ENCODE results near the gene ABITRAM. TPM values are rescaled to one million over a fixed set of nuclear protein-coding genes. Genes with fewer than 3 reads are reported as not detected.
A peak's percentile ranks its signal among the peaks of the same experiment; 100 is the strongest.

ABITRAM gene
- total and polyA plus RNA-seq, 2 of the 13 experiments (the other 11 are each of a cell fraction or from before 2014, with no cell fraction given) = 10.2 to 21.6 TPM

DNA sequence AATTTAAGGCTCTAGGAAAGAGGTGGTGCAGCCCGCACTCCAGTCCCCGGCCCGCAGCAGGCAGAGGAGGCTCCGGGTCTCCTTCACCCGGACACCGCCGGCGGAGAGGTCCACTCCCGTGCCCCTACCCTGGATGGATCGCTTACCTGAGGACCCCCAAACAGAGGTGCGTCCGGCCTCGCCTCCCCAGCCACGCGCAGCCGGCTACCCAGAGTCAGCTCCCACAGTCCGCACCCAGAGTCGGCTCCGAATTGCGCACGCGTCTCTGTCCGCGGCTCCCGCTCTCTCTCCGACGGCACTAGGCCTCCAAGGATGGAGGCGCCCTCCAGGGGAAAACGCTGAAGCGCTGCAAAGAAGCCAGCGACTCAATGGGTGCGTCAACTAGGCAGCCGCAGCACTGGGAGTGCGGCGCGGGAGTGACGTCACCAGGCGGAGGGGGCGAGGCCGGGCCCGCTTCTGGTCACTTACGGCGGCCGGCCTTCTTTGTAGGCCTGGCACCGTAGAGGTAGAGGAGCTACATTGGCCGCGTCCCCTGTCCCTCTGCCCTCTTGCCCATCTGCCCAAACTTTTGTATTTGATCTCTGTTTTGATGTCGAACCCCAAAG lies 380 bp upstream of the ABITRAM start, which contains the start of gene ELP1 (continued):
- no peak for TF ChIP-seq HNRNPH1 (optimal IDR thresholded peaks at IDR 0.05; ENCODE audit: low read depth, low read length)
- no peak for TF ChIP-seq NFIC (IDR thresholded peaks at IDR 0.05; ENCODE audit: low read length)
- no peak for TF ChIP-seq TCF7 (IDR thresholded peaks at IDR 0.05; ENCODE audit: low read depth)
- TF ChIP-seq ERF (CRISPR knock-in tag; IDR thresholded peaks at IDR 0.05) = peak; percentile 77; the same call in 1 of the 2 replicates
- TF ChIP-seq MED8 (CRISPR knock-in tag; IDR thresholded peaks at IDR 0.05; ENCODE audit: insufficient replicate concordance) = peak; percentile 32
- no peak for TF ChIP-seq ZNF792 (CRISPR knock-in tag; IDR thresholded peaks at IDR 0.05)
- no peak for TF ChIP-seq LCORL (IDR thresholded peaks at IDR 0.05)
- TF ChIP-seq LCORL (CRISPR knock-in tag; IDR thresholded peaks at IDR 0.05) = peak; percentile 72

DNA sequence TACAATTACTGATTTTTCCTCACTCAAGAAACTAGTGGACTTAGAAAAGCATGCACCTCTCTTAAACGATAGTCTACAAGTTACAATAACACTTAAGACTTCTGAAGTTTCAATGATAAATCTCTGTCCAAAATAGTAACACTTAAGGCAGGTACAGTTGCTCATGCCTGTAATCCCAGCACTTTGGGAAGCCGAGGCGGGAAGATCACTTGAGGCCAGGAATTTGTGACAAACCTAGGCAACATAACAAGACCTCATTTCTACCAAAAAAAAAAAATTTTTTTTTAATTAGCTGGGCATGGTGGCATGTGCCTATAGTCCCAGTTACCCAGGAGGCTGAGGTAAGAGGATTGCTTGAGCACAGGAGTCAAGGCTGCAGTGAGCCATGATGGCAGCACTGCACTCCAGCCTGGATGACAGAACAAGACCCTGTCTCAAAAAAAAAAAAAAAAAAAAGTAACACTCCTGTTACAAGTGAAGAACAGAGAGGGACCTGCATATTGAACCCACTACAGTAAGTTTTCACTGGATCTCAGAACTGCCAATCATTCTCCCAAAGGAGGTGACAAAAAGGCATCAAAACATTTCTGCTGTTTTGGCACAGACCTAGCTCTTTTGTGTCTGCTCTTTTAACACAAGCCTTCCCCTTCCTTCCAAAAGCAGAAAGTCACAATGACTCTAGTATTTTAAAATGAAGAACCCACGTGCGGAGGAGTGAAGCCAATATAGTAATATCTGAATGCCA lies 3.5 kb downstream of the ABITRAM start:
- no peaks in the 10 kb centered on the region for H4K20me1 ChIP-seq (ENCODE audit: insufficient read depth, low read length)
- no peak overlapping the region for H3K4me3 ChIP-seq (replicated peaks in 1 of 3; ENCODE audit: insufficient read depth in 1 of 3, low read depth in 2 of 3, low read length in 3 of 3)
- no peaks in the 10 kb centered on the region for H3K9me3 ChIP-seq (ENCODE audit: low read length)
- in situ Hi-C loops (cut with HindIII; ENCODE audit: extremely low pct_ligation_motif_present, low pct_unique_long_range_greater_than_20kb) = no loop called here
- no peak overlapping the region for H3K4me2 ChIP-seq (ENCODE audit: low read depth, low read length)
- no peaks in the 10 kb centered on the region; a peak in 1 of 5 replicates for H3K27me3 ChIP-seq (ENCODE audit: control insufficient read depth in 1 of 2, insufficient read depth in 2 of 2, low read length in 2 of 2)
- H3K79me2 ChIP-seq (ENCODE audit: insufficient read depth, low read length) = peaks cover 25% of the 10 kb centered on the region
- TF ChIP-seq ZNF605 (CRISPR knock-in tag; IDR thresholded peaks at IDR 0.05) (no peak), ZNF143 (CRISPR knock-in tag; IDR thresholded peaks at IDR 0.05) (no peak), ZMYM2 (CRISPR knock-in tag; IDR thresholded peaks at IDR 0.05) (no peak), KLF6 (CRISPR knock-in tag; IDR thresholded peaks at IDR 0.05) (no peak), ZNF562 (CRISPR knock-in tag; IDR thresholded peaks at IDR 0.05; ENCODE audit: borderline replicate concordance) (no peak), PHF5A (CRISPR knock-in tag; IDR thresholded peaks at IDR 0.05; ENCODE audit: low read depth, unreplicated experiment) (no peak), RNF2 (conservative IDR thresholded peaks at IDR 0.05; ENCODE audit: low read depth) (no peak), FOXC1 (CRISPR knock-in tag; IDR thresholded peaks at IDR 0.05; ENCODE audit: borderline replicate concordance) (no peak), FOXK1 (CRISPR knock-in tag; IDR thresholded peaks at IDR 0.05; ENCODE audit: borderline replicate concordance, low read depth) (no peak)
- TF ChIP-seq, protein P1, sequence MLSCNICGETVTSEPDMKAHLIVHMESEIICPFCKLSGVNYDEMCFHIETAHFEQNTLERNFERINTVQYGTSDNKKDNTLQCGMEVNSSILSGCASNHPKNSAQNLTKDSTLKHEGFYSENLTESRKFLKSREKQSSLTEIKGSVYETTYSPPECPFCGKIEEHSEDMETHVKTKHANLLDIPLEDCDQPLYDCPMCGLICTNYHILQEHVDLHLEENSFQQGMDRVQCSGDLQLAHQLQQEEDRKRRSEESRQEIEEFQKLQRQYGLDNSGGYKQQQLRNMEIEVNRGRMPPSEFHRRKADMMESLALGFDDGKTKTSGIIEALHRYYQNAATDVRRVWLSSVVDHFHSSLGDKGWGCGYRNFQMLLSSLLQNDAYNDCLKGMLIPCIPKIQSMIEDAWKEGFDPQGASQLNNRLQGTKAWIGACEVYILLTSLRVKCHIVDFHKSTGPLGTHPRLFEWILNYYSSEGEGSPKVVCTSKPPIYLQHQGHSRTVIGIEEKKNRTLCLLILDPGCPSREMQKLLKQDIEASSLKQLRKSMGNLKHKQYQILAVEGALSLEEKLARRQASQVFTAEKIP (CRISPR knock-in tag; IDR thresholded peaks at IDR 0.05; ENCODE audit: borderline replicate concordance) = no peak
- TF ChIP-seq, protein P2, sequence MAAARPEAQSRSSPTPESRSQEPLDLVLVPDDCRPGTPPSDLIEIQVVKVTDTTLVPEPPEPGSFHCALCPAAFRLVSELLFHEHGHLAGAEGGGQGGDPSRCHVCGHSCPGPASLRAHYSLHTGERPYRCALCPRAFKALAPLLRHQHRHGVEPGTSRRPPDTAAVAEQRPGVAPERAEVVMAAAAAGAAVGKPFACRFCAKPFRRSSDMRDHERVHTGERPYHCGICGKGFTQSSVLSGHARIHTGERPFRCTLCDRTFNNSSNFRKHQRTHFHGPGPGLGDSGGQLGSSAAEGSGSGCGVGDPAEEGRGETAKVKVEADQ (CRISPR knock-in tag; IDR thresholded peaks at IDR 0.05; ENCODE audit: borderline replicate concordance) = no peak
- TF ChIP-seq, protein P3, sequence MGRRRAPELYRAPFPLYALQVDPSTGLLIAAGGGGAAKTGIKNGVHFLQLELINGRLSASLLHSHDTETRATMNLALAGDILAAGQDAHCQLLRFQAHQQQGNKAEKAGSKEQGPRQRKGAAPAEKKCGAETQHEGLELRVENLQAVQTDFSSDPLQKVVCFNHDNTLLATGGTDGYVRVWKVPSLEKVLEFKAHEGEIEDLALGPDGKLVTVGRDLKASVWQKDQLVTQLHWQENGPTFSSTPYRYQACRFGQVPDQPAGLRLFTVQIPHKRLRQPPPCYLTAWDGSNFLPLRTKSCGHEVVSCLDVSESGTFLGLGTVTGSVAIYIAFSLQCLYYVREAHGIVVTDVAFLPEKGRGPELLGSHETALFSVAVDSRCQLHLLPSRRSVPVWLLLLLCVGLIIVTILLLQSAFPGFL (CRISPR knock-in tag; IDR thresholded peaks at IDR 0.05) = no peak
- peaks cover 0 to 18% of the 10 kb centered on the region in 2 experiments; a peak in 3 of 5 replicates for H3K36me3 ChIP-seq (replicated peaks in 1 of 2; ENCODE audit: control insufficient read depth in 1 of 2, insufficient read depth in 2 of 2, low read length in 2 of 2)
- ATAC-seq (no peak), DNase-seq (ENCODE audit: low spot score) (no peak), FAIRE-seq (no peak)
- ChIA-PET POLR2A (no interaction called here), CTCF (ENCODE audit: low intra/inter-chr PET ratio, low total read pairs) (no interaction called here)
- peaks cover 33% of the 10 kb centered on the region for H3K4me1 ChIP-seq (ENCODE audit: insufficient read depth, low read length)
- no peak overlapping the region for H3K9ac ChIP-seq (ENCODE audit: insufficient read depth, low read depth, low read length)
- BruUV-seq (replicated peaks) = no TSS peak
- 98% methylated on average over 5 of the region's 5 CpGs for WGBS (ENCODE audit: low lambda C conversion rate)
- no peak overlapping the region for H3K27ac ChIP-seq (ENCODE audit: extremely low read length, insufficient read depth, low read length)
- intact Hi-C loops (cut with micrococcal nuclease; ENCODE audit: unreplicated experiment) = loop anchor here (10.0 kb wide), 1 partner anchor 163 kb away; no protein-coding TSS in a partner anchor
- no peak overlapping the region for H2AFZ ChIP-seq (ENCODE audit: low read length)
